GM19238 (cell line): ENCODE data around the gene RFX8.
"Not testable (repeated sequence)": the region's sequence is repeated elsewhere in the genome, so short reads cannot be mapped to it uniquely, and the experiment has no call there.

Experiments
- DNase-seq: peaks from one replicate; pipeline ENCODE4 v3.0.0; 2011; ENCODE audit warnings: low spot score; ENCODE audit not compliant: insufficient read length

RFX8 gene

GRCh38 chr2:101442042-101442666 lies 32.8 kb downstream of the RFX8 start:
- no peak for DNase-seq

- no peak for DNase-seq
These were observed 34.7 kb downstream of the RFX8 start for GRCh38 chr2:101440127-101440738.

GRCh38 chr2:101439716-101440115 lies 35.2 kb downstream of the RFX8 start:
- no peak for DNase-seq

- DNase-seq, result not testable (repeated sequence)
These were observed 36.4 kb downstream of the RFX8 start for GRCh38 chr2:101438555-101438954.

GRCh38 chr2:101435001-101435862 lies 39.7 kb downstream of the RFX8 start:
- DNase-seq, result no peak

- DNase-seq, result no peak
These were observed 41.4 kb downstream of the RFX8 start for GRCh38 chr2:101433465-101433864.

GRCh38 chr2:101432411-101433181 lies 42.3 kb downstream of the RFX8 start:
- no peak for DNase-seq

- DNase-seq, result no peak
These were observed 43.4 kb downstream of the RFX8 start for GRCh38 chr2:101431486-101431885.

- no peak for DNase-seq
These were observed 44.8 kb downstream of the RFX8 start for GRCh38 chr2:101430156-101430555.

- no peak for DNase-seq
These were observed 45.5 kb downstream of the RFX8 start for GRCh38 chr2:101429453-101429852.

GRCh38 chr2:101428422-101429176 lies 46.3 kb downstream of the RFX8 start:
- no peak for DNase-seq

GRCh38 chr2:101427743-101428142 lies 47.2 kb downstream of the RFX8 start:
- DNase-seq, result no peak

- DNase-seq, result no peak
These were observed 47.7 kb downstream of the RFX8 start for GRCh38 chr2:101427240-101427639.

- no peak for DNase-seq
These were observed 48.1 kb downstream of the RFX8 start for GRCh38 chr2:101426822-101427221.

GRCh38 chr2:101420623-101421022 lies 54.3 kb downstream of the RFX8 start:
- DNase-seq, result no peak

- DNase-seq, result peak; percentile 32
These were observed 55.7 kb downstream of the RFX8 start for GRCh38 chr2:101419096-101419663.

- DNase-seq, result no peak
These were observed 56.3 kb downstream of the RFX8 start for GRCh38 chr2:101418460-101419095.

GRCh38 chr2:101416609-101417008 lies 58.3 kb downstream of the RFX8 start:
- no peak for DNase-seq

GRCh38 chr2:101415884-101416283 lies 59.0 kb downstream of the RFX8 start:
- no peak for DNase-seq

- DNase-seq, result no peak
These were observed 59.7 kb downstream of the RFX8 start for GRCh38 chr2:101415220-101415619.
